IPS-18a (cell line): ENCODE data around the gene VASN.

Experiments
- H3K27ac ChIP-seq: one replicate; pipeline ENCODE4 v1.5.1; 2013; ENCODE audit warnings: low read length
- H3K27me3 ChIP-seq: one replicate; pipeline ENCODE4 v1.6.1; 2013; ENCODE audit warnings: mild to moderate bottlenecking, low read length; ENCODE audit not compliant: control insufficient read depth, insufficient read depth
- H3K36me3 ChIP-seq: one replicate; pipeline ENCODE4 v1.6.1; 2013; ENCODE audit warnings: low read depth, low read length; ENCODE audit not compliant: control insufficient read depth
- H3K4me1 ChIP-seq: one replicate; pipeline ENCODE4 v1.6.1; 2013; ENCODE audit warnings: low read depth, low read length; ENCODE audit not compliant: control insufficient read depth
- H3K4me3 ChIP-seq: one replicate; pipeline ENCODE4 v1.5.1; 2013; ENCODE audit warnings: low read length
- H3K9ac ChIP-seq: one replicate; pipeline ENCODE4 v1.6.1; 2013; ENCODE audit warnings: mild to moderate bottlenecking, low read length, moderate library complexity
- H3K9me3 ChIP-seq: one replicate; pipeline ENCODE4 v1.6.1; 2013; ENCODE audit warnings: low read depth, low read length; ENCODE audit not compliant: control insufficient read depth

Gene VASN

DNA sequence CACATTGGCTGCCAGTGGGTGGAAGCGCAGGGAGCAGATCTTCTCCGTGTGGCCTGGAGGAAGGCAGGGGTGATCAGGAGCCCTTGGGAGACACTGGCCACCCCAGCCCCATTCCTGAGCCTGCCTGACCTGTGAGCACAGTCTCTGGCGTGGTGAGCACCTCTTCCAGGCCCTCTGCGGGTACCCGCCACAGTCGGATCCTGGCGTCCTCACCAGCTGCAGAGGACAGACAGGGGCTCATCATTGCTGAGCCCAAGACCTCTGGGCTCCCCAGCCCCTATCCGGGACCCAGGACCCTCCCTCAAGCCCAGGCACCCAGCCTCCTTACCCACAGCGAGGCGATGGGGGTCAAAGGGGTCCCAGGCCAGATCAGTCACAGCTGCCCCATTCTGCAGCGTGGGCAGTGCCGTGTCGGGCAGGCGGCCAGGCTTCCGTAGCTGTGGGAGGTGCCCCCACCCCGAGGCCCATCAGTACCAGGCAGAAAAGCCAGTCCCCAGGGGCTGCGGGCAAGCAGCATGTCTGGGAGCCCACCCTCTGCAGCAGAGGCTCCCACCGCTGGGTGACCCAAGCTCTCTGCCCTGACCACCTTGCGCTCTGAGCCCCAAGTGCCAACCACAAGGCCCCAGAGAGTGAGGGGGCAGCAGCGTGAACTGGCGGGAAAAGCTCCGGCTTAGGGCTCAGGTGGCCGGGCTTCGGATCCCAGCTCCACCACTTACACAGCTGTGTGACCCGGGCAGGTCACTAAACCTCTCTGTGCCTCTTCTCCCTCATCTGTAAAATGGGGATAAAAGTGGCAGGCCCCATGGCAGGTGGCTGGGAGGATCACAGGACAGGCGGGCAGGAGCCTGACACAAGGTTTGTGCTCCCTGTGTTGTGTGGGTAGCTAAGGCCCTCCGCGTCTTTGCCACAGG is 10.4 kb upstream of the VASN start:
- H3K4me3 ChIP-seq = no peak overlapping the region
- no peaks in the 10 kb centered on the region for H3K4me1 ChIP-seq
- no peaks in the 10 kb centered on the region for H3K36me3 ChIP-seq
- H3K9me3 ChIP-seq = no peaks in the 10 kb centered on the region
- no peak overlapping the region for H3K27ac ChIP-seq
- H3K27me3 ChIP-seq = no peaks in the 10 kb centered on the region
- no peak overlapping the region for H3K9ac ChIP-seq

DNA sequence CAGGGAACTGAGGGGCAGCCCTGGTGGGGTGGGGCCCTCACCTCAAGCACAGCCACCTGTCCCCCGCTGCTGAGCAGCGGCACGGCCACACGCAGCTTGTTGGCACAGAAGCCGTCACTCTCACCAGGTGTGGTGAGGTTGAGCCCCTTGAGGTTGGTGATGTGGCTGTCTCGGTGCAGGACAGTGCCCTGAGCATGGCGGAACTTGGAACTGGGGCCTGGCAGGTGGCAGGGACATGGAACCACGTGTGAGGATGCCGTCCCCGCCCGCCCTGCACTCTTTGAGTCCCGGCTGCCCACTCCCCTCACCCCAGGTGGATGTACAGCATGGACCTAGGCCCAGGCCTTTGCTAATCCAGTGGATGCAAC is 9.7 kb upstream of the VASN start:
- H3K27me3 ChIP-seq = no peaks in the 10 kb centered on the region
- no peak overlapping the region for H3K9ac ChIP-seq
- no peaks in the 10 kb centered on the region for H3K36me3 ChIP-seq
- H3K27ac ChIP-seq = no peak overlapping the region
- H3K4me3 ChIP-seq = no peak overlapping the region
- H3K9me3 ChIP-seq = no peaks in the 10 kb centered on the region
- H3K4me1 ChIP-seq = no peaks in the 10 kb centered on the region

DNA sequence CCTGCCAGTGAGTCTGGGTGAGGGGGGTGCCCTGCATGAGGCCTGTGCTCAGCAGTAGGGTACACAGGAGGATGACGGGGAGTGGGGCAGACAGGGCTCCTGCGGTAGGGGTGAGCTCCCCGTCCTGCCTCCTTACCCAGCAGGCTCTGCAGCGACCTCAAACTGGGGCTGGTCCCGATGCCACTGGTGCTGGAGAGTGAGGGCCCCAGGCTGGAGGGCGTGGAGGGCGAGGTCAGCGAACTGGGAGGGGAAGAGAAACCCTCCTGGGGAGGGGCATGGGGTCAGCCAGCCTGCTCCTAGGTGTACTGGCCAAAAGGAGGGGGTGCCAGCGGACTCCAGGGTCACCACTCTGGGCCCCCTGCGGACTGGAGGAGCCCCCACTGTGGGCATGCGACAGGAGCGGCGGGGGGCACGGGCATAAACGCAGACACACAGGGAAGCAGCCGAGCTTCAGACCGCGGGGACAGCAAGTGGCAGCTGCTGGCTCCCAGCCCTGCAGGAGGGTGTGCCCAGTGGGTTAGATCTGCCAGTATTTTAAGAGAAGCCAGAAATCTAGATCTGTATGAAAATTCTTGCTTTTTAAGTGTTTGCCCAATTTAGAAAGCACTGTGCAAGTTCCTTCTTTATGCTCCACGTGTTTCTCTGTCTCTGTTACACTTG is 9.0 kb upstream of the VASN start:
- H3K27ac ChIP-seq = no peak overlapping the region
- no peak overlapping the region for H3K9ac ChIP-seq
- H3K27me3 ChIP-seq = no peaks in the 10 kb centered on the region
- no peaks in the 10 kb centered on the region for H3K9me3 ChIP-seq
- H3K4me3 ChIP-seq = no peak overlapping the region
- H3K4me1 ChIP-seq = no peaks in the 10 kb centered on the region
- no peaks in the 10 kb centered on the region for H3K36me3 ChIP-seq

DNA sequence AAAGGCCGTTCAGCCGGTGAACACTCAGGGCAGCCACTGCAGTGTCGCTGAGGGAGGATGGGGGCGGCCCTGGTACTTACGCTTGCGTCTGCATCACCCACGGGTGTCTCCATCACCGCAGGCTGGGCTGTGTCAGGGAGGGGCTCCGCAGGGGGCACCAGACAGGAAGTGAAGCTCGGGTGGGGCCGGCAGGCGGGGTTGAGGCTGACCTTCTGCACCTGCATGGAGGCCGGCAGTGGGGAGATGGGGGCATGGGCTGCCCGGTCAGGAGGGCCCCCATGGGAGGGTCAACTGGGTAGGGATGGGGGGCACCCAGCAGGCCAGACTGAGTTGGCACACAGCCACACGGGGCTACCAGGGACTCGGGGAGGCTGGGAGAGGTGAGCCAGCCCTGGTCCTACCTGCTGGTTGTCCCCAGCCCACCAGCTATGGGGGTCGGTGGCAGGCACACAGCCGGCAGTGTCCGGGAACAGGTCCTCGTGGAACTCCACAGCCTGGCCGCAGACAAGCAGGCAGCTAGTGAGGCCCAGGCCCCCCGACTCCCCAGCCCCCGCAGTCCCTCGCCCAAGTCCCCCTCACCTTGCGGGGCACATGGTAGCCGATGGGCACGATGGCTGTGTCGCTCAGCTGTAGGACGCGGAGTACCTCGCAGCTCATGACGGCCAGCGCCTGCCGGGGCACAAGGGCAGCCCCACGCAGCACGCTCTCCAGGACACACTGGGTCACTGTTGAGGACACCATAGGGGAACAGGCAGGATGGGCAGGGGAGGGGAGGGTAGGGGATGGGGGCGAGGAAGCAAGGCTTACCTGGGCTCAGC is 7.2 kb upstream of the VASN start:
- H3K4me3 ChIP-seq = no peak overlapping the region
- H3K27ac ChIP-seq = no peak overlapping the region
- no peak overlapping the region for H3K9ac ChIP-seq
- H3K36me3 ChIP-seq = no peaks in the 10 kb centered on the region
- H3K4me1 ChIP-seq = no peaks in the 10 kb centered on the region
- H3K27me3 ChIP-seq = no peaks in the 10 kb centered on the region
- H3K9me3 ChIP-seq = no peaks in the 10 kb centered on the region

DNA sequence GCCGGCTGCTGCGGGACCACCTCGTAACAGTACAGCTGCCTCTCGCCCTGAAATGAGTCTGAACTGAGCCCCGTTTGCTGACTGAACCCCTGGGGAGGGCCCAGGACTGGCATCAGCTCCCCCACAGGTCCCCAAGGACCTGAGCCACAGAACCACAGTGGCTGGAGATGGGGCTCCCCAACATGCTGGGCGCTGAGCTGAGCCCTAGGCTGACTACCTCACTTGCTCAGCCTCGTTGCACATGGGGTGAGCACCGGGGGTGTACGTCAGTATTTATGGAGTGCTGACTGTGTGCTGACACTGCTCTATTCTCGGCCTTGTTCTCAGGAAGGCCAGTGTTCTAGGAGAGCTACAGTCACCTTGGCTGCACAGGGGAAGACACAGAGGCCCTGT is 6.6 kb upstream of the VASN start:
- Histone ChIP-seq H3K36me3 (no peaks in the 10 kb centered on the region), H3K4me1 (no peaks in the 10 kb centered on the region), H3K9me3 (no peaks in the 10 kb centered on the region), H3K27me3 (no peaks in the 10 kb centered on the region), H3K27ac (no peak overlapping the region), H3K9ac (no peak overlapping the region), H3K4me3 (no peak overlapping the region)

DNA sequence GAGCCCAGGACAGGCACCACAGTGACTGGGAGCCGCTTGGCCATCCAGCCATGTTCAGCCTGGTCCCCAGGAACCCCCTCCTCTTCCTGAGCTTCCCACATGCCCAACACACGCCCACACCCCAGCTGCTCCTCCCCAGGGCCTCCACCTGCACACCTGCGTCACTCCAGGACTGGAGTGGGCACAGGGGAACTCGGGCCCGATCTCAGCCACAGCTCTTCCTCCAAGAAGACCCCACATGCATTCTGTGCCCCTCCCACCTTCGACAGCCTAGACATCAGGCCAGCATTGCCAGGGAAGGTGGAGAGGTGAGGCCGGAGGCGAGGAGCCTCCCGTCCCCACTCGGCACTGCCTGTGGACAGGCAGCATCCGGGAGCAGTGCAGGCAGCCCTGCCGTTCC is 6.0 kb upstream of the VASN start:
- Histone ChIP-seq H3K27ac (no peak overlapping the region), H3K27me3 (no peaks in the 10 kb centered on the region), H3K9ac (no peak overlapping the region), H3K4me1 (no peaks in the 10 kb centered on the region), H3K4me3 (no peak overlapping the region), H3K36me3 (no peaks in the 10 kb centered on the region), H3K9me3 (no peaks in the 10 kb centered on the region)

DNA sequence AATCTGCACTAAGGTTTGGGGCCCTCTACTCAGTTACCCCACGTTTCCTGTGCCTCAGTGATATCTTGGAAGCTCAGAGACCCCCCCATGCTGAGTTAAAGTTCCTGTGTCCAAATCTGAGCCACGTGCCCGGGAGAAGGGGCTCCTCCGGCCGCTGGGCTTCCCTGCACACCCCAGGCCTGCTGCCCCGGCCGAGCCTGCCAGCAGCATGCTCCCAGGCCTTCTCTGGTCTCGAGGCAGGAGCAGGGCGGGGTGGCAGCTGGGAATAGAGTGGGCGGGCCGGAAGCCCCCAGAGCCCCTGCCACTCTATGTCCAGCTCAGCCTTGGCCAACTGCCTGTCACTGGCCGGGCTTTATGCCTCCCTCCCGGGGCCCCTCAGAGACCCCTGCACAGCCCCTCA is 5.6 kb upstream of the VASN start:
- H3K4me1 ChIP-seq = no peaks in the 10 kb centered on the region

DNA sequence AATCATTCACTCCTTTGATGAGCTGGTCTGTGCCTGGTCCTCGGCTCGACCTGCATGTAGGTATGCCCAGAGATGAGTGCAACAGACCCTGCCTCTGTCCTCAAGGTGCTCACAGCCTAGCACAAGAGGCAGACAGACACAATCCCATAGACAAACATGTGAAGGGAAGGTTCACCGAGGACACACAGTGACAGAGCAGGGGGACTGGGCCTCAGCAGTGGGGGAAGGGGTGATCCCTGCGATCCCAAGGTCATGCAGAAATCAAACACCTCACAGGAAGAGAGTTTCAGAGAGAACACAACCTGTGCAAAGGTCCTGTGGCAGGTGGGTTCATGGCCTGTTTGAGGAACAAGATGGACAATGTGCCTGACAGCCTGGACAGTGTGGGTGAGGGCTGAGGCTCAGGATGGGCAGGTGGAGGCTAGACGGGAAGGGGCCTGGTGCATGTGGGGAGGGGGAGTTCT is 4.2 kb upstream of the VASN start:
- Histone ChIP-seq H3K4me1 (peaks cover under 1% of the 10 kb centered on the region), H3K36me3 (no peaks in the 10 kb centered on the region), H3K9ac (no peak overlapping the region), H3K27me3 (peaks cover 4% of the 10 kb centered on the region), H3K4me3 (no peak overlapping the region), H3K9me3 (no peaks in the 10 kb centered on the region), H3K27ac (no peak overlapping the region)

More for the DNA sequence above, 5.6 kb upstream of the VASN start:
- H3K4me3 ChIP-seq = no peak overlapping the region
- no peaks in the 10 kb centered on the region for H3K9me3 ChIP-seq
- no peaks in the 10 kb centered on the region for H3K27me3 ChIP-seq
- H3K9ac ChIP-seq = no peak overlapping the region
- no peak overlapping the region for H3K27ac ChIP-seq
- H3K36me3 ChIP-seq = no peaks in the 10 kb centered on the region

DNA sequence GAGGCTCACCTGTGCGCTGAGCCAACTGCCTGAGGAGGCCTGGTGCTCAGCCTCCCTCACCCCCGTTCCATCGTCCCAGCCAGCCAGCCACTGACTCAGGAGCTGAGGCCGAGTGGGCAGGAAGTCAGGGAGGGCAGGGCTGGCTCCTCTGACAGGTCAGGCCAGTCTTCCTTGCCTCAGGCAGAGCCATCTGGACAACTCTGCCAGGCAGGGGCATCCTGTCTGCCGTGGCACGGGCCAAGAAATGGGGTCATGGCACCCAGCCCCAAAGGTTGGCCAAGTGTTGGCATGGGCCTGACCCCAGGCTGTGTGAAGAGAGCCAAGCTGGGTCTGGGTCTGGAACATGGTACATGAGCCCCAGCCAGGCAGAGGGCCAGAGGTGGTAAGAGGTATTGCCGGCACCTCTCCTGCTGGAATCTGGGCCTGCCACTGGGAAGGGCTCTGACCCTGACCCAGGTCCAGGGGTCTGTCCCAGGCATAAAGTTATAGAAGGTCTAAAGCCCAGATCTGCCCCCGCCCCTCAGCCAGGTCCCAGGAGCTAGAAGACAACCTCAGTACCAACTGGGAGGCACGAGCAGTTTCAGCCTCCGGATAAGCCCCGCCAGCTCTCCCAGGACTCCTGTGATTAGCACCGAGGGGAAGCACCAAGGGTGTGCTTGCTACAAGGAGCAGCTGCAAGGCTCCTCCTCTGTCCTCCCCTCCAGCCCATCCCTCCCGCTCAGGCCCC is 2.5 kb upstream of the VASN start:
- Histone ChIP-seq H3K9ac (no peak overlapping the region), H3K27me3 (peaks cover 9% of the 10 kb centered on the region), H3K36me3 (no peaks in the 10 kb centered on the region), H3K27ac (no peak overlapping the region), H3K9me3 (no peaks in the 10 kb centered on the region), H3K4me1 (peaks cover 15% of the 10 kb centered on the region), H3K4me3 (no peak overlapping the region)

DNA sequence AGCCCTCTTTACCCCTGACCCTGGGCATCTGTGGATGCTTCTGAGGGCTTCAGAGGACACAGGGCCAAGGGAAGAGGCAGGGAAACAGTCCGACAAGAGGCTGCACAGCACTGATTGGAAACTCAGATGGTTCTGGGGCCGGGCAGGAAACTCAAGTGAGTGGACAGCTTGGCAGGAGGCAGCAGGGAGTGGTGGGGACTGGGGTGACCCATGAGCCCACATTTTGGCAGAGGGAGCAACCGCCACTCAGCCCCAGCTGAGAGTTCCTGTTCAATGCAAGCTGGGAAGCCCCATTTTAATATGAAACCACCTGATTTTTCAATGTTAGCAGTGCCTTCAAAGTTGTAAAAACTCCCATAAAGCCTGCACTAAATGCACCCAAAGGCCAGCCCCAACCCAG is 1.5 kb upstream of the VASN start:
- H3K4me3 ChIP-seq = no peak overlapping the region
- no peak overlapping the region for H3K9ac ChIP-seq
- no peaks in the 10 kb centered on the region for H3K36me3 ChIP-seq
- H3K9me3 ChIP-seq = no peaks in the 10 kb centered on the region
- peaks cover 23% of the 10 kb centered on the region for H3K4me1 ChIP-seq
- no peak overlapping the region for H3K27ac ChIP-seq
- H3K27me3 ChIP-seq = peaks cover 9% of the 10 kb centered on the region
